Neuronal stem cell (in vitro differentiated cells): ENCODE data around the gene CFAP54.

Source experiments
- DNase-seq: peaks from one replicate; pipeline ENCODE4 v3.0.0-alpha.2; 2013; ENCODE audit warnings: low spot score
- H2AFZ ChIP-seq: one replicate; pipeline ENCODE4 v1.6.1; 2013; ENCODE audit warnings: mild to moderate bottlenecking, low read length, inconsistent platforms
- H2AK5ac ChIP-seq: 2 replicates; pipeline ENCODE4 v1.6.1; 2013; ENCODE audit warnings: low read depth, mild to moderate bottlenecking, inconsistent platforms, low read length, moderate library complexity, mixed read lengths
- H2BK120ac ChIP-seq: 2 replicates; pipeline ENCODE4 v1.6.1; 2013; ENCODE audit warnings: low read depth, mild to moderate bottlenecking, inconsistent platforms, low read length, moderate library complexity, mixed read lengths
- H2BK12ac ChIP-seq: one replicate; pipeline ENCODE4 v1.6.1; 2013; ENCODE audit warnings: low read length, inconsistent platforms
- H2BK15ac ChIP-seq: 2 replicates; pipeline ENCODE4 v1.6.1; 2013; ENCODE audit warnings: mild to moderate bottlenecking, low read length, inconsistent platforms, mixed read lengths
- H2BK5ac ChIP-seq: one replicate; pipeline ENCODE4 v1.6.1; 2013; ENCODE audit warnings: inconsistent platforms, mild to moderate bottlenecking, low read length, moderate library complexity
- H3K14ac ChIP-seq: one replicate; pipeline ENCODE4 v1.6.1; 2013; ENCODE audit warnings: low read length, inconsistent platforms
- H3K18ac ChIP-seq: 2 replicates; pipeline ENCODE4 v1.6.1; 2013; ENCODE audit warnings: low read length, inconsistent platforms
- H3K23ac ChIP-seq: 2 replicates; pipeline ENCODE4 v1.6.1; 2013; ENCODE audit warnings: low read depth, mild to moderate bottlenecking, mixed read lengths, low read length, inconsistent platforms; ENCODE audit not compliant: poor library complexity
- H3K27ac ChIP-seq: replicated peaks from 3 replicates; pipeline ENCODE4 v1.5.1; 2013; ENCODE audit warnings: low read length, inconsistent platforms
- H3K27me3 ChIP-seq, 3 experiments: 2 replicates each; pipeline ENCODE4 v1.6.1; 2013; ENCODE audit warnings: low read length in 3 of 3, mild to moderate bottlenecking in 2 of 3, inconsistent platforms in 1 of 3, low read depth in 1 of 3, mixed read lengths in 1 of 3, moderate library complexity in 1 of 3; ENCODE audit not compliant: control insufficient read depth in 3 of 3, insufficient read depth in 3 of 3
- H3K36me3 ChIP-seq, 2 donors: replicated peaks in 1 of 2; 2 replicates each; pipeline ENCODE4 v1.6.1; 2013; ENCODE audit warnings: low read length in 2 of 2; ENCODE audit not compliant: control insufficient read depth in 2 of 2, insufficient read depth in 2 of 2
- H3K4ac ChIP-seq: 2 replicates; pipeline ENCODE4 v1.6.1; 2013; ENCODE audit warnings: inconsistent platforms, mild to moderate bottlenecking, low read length, moderate library complexity
- H3K4me1 ChIP-seq, 2 donors: 1 replicate in 1 of 2; 2 replicates in 1 of 2; pipeline ENCODE4 v1.6.1; 2013; ENCODE audit warnings: low read length in 2 of 2, low read depth in 1 of 2; ENCODE audit not compliant: control insufficient read depth in 2 of 2, insufficient read depth in 1 of 2
- H3K4me2 ChIP-seq: one replicate; pipeline ENCODE4 v1.6.1; 2013; ENCODE audit warnings: mild to moderate bottlenecking, low read length, inconsistent platforms; ENCODE audit not compliant: insufficient read depth, poor library complexity, severe bottlenecking
- H3K4me3 ChIP-seq, 2 donors: 2 replicates each; pipeline ENCODE4 v1.5.1; 2013; ENCODE audit warnings: low read length in 2 of 2, mild to moderate bottlenecking in 2 of 2, inconsistent platforms in 1 of 2, moderate library complexity in 1 of 2
- H3K79me1 ChIP-seq: one replicate; pipeline ENCODE4 v1.6.1; 2013; ENCODE audit warnings: low read depth, mild to moderate bottlenecking, inconsistent platforms, low read length, moderate library complexity
- H3K9ac ChIP-seq: one replicate; pipeline ENCODE4 v1.6.1; 2013; ENCODE audit warnings: mild to moderate bottlenecking, low read depth, low read length, inconsistent platforms; ENCODE audit not compliant: poor library complexity
- H3K9me3 ChIP-seq, 2 donors: replicated peaks in 1 of 2; 2 replicates each; pipeline versions ENCODE3 to v1.6.1; 2013; ENCODE audit warnings: low read length in 2 of 2, mild to moderate bottlenecking in 2 of 2, inconsistent platforms in 1 of 2, low read depth in 1 of 2, mixed read lengths in 1 of 2, moderate library complexity in 1 of 2; ENCODE audit not compliant: control insufficient read depth in 2 of 2, insufficient read depth in 1 of 2
- H4K8ac ChIP-seq: one replicate; pipeline ENCODE4 v1.6.1; 2013; ENCODE audit warnings: low read depth, mild to moderate bottlenecking, inconsistent platforms, low read length, moderate library complexity
- H4K91ac ChIP-seq: one replicate; pipeline ENCODE4 v1.6.1; 2013; ENCODE audit warnings: low read length, low read depth, mild to moderate bottlenecking, inconsistent platforms; ENCODE audit not compliant: poor library complexity
- WGBS, 2 donors: extraction: QIAGEN DNeasy Blood & Tissue Kit; methylation state at CpG; one replicate each; pipeline ENCODE4 v1.1.7; 2013; ENCODE audit warnings: missing lambda C conversion rate in 2 of 2, mixed read lengths in 1 of 2; ENCODE audit not compliant: insufficient read length in 2 of 2, insufficient replicate concordance in 1 of 2; ENCODE audit errors: extremely low coverage in 2 of 2; 5-methylcytosine and 5-hydroxymethylcytosine counted together

Gene CFAP54

DNA sequence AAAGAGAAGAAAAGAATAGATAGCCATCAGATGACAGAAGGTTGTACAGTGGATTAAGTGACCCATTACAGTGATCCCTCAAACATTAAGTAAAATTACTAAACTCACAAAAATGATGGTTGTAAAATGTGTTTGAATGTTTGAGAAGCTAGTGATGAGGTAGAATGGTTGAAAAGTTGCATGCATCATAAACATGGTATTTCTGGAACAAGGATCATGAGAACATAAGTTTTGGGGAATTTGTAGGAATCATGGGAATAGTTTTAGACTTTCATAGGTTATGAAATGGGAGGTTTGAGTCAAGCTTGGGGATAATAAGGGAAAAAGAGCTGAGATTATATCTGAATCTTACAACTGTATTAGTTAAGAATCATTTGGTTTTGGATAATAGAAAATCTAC lies 383.6 kb downstream of the CFAP54 start:
- H3K9me3 ChIP-seq, result no peaks in the 10 kb centered on the region
- H2BK15ac ChIP-seq, result no peak overlapping the region
- H2BK120ac ChIP-seq, result no peak overlapping the region
- peaks cover 0 to 3% of the 10 kb centered on the region in 2 donors for H3K4me1 ChIP-seq
- no peak overlapping the region for H2BK5ac ChIP-seq
- H3K79me1 ChIP-seq, result no peaks in the 10 kb centered on the region
- DNase-seq, result no peak
- H3K23ac ChIP-seq, result no peak overlapping the region
- no peak overlapping the region for H2AFZ ChIP-seq
- no peak overlapping the region for H3K14ac ChIP-seq
- no peak overlapping the region for H3K27ac ChIP-seq
- H3K4me2 ChIP-seq, result no peak overlapping the region
- no peak overlapping the region for H4K8ac ChIP-seq
- H2AK5ac ChIP-seq, result no peak overlapping the region
- H3K18ac ChIP-seq, result no peak overlapping the region
- H3K9ac ChIP-seq, result no peak overlapping the region
- H3K27me3 ChIP-seq, result no peaks in the 10 kb centered on the region
- no peak overlapping the region for H3K4ac ChIP-seq
- H3K4me3 ChIP-seq, result no peak overlapping the region
- H2BK12ac ChIP-seq, result no peak overlapping the region
- no peak overlapping the region for H4K91ac ChIP-seq
- no peaks in the 10 kb centered on the region for H3K36me3 ChIP-seq

DNA sequence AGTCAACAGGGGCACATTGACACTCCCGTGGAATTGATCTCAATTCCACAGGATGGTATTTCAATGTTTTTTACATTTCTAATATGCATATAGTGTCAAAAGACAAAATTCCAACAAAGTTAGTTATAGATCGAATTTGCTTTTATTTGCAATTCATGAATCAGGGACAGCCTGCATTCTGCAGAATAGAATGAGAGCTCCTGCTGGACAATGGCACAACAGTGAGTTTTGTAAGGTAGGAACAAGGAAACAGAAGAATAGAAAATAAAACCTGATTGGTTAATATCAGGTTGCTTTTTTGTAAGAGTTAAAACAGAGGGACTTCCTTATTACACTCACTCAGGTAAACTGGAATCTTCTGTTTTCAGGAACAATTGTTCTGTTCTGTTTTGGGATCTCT lies 384.8 kb downstream of the CFAP54 start:
- H2BK5ac ChIP-seq, result no peak overlapping the region
- no peak overlapping the region for H4K91ac ChIP-seq
- no peaks in the 10 kb centered on the region for H3K27me3 ChIP-seq
- H3K9me3 ChIP-seq, result no peaks in the 10 kb centered on the region
- H3K4me2 ChIP-seq, result no peak overlapping the region
- no peak overlapping the region for H3K18ac ChIP-seq
- no peak overlapping the region for H3K14ac ChIP-seq
- no peak overlapping the region for H2AFZ ChIP-seq
- no peak overlapping the region for H2BK15ac ChIP-seq
- WGBS, 2 donors, result no CpG with 5 or more reads among the region's 2 CpGs
- H3K9ac ChIP-seq, result no peak overlapping the region
- no peaks in the 10 kb centered on the region for H3K36me3 ChIP-seq
- H2BK120ac ChIP-seq, result no peak overlapping the region
- DNase-seq, result no peak
- H3K23ac ChIP-seq, result no peak overlapping the region
- no peak overlapping the region for H3K27ac ChIP-seq
- no peaks in the 10 kb centered on the region for H3K79me1 ChIP-seq
- H2AK5ac ChIP-seq, result no peak overlapping the region
- H3K4me1 ChIP-seq, result peaks cover 0 to 3% of the 10 kb centered on the region in 2 donors
- H4K8ac ChIP-seq, result no peak overlapping the region
- H3K4ac ChIP-seq, result no peak overlapping the region
- H2BK12ac ChIP-seq, result no peak overlapping the region
- H3K4me3 ChIP-seq, result no peak overlapping the region

DNA sequence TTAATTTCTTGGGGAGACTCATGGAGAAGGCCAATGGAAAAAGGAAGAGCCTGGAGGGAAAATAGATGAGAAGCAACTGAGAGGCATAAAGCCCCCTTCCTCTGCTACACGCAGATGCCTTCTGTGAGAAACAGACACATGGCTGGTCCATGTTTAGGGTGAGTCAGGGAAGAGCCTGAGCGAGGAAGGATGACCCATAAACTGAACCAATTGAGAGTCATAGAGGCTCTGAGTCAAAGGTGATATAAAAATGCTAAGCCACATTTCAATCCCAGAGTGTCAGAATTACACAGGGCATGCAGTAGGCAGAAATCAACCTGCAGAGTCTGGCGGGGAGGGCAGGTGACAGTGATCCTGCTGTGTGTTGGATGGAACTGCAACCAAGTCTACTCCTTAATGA lies 387.6 kb downstream of the CFAP54 start:
- Histone ChIP-seq H3K14ac (no peak overlapping the region), H3K4me2 (no peak overlapping the region), H2BK12ac (no peak overlapping the region), H2BK5ac (no peak overlapping the region), H3K23ac (no peak overlapping the region), H3K79me1 (no peaks in the 10 kb centered on the region), H2BK120ac (no peak overlapping the region), H3K27ac (no peak overlapping the region), H4K91ac (no peak overlapping the region), H2AFZ (no peak overlapping the region), H3K4ac (no peak overlapping the region), H3K9me3 (no peaks in the 10 kb centered on the region), H4K8ac (no peak overlapping the region), H2BK15ac (no peak overlapping the region), H3K36me3 (no peaks in the 10 kb centered on the region), H2AK5ac (no peak overlapping the region), H3K9ac (no peak overlapping the region), H3K27me3 (no peaks in the 10 kb centered on the region), H3K4me1 (peaks cover 0 to 3% of the 10 kb centered on the region in 2 donors), H3K18ac (no peak overlapping the region), H3K4me3 (no peak overlapping the region)
- WGBS, 2 donors, result no CpG with 5 or more reads among the region's 3 CpGs
- no peak for DNase-seq

DNA sequence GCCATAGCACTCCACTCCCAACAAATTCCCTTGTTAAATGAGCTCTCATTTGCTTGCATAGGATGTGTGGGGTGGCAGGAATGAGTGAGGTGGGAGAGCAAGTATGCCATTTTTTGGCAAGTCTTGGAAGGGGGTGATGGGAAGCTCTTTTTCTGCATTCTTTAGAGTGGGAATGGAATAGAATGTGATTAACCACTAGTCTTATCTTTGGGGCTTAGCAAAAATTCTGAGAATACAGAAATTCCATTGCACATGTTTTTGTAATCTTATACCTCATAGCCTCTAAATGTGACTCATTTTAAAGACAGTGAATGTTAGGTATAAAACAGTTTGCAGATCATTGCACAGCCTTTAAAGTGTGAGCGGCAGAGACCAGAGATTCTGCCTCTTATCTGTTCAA lies 389.3 kb downstream of the CFAP54 start:
- H2BK5ac ChIP-seq, result no peak overlapping the region
- H4K91ac ChIP-seq, result no peak overlapping the region
- no CpG with 5 or more reads among the region's 1 CpG for WGBS, 2 donors
- no peak overlapping the region for H2BK15ac ChIP-seq
- no peak overlapping the region for H4K8ac ChIP-seq
- DNase-seq, result no peak
- no peak overlapping the region for H3K14ac ChIP-seq
- no peak overlapping the region for H3K18ac ChIP-seq
- H3K4me1 ChIP-seq, result peaks cover 0 to 3% of the 10 kb centered on the region in 2 donors
- H2BK120ac ChIP-seq, result no peak overlapping the region
- H3K79me1 ChIP-seq, result no peaks in the 10 kb centered on the region
- H3K9ac ChIP-seq, result no peak overlapping the region
- H3K36me3 ChIP-seq, result no peaks in the 10 kb centered on the region
- no peak overlapping the region for H3K27ac ChIP-seq
- no peak overlapping the region for H3K4ac ChIP-seq
- no peak overlapping the region for H3K4me2 ChIP-seq
- H3K23ac ChIP-seq, result no peak overlapping the region
- no peaks in the 10 kb centered on the region for H3K27me3 ChIP-seq
- no peak overlapping the region for H2AK5ac ChIP-seq
- H3K4me3 ChIP-seq, result no peak overlapping the region
- H2AFZ ChIP-seq, result no peak overlapping the region
- H3K9me3 ChIP-seq, result no peaks in the 10 kb centered on the region
- H2BK12ac ChIP-seq, result no peak overlapping the region
